GM21367 (cell line): ENCODE measurements around the gene SLC6A3.

Experiments
- ATAC-seq: cut with Tn5 transposase; IDR thresholded peaks from one replicate; pipeline ENCODE4 v1.9.1; 2021; ENCODE audit not compliant: unreplicated experiment

Gene SLC6A3

GRCh38 chr5:1445313-1445688, at the start of gene SLC6A3:
SLC6A3 (minus strand) TSS chr5:1445440; CDS start chr5:1443197, 2,243 bp downstream.
- ATAC-seq, result no peak

- ATAC-seq, result no peak
Measured at GRCh38 chr5:1493941-1494340, 48.7 kb upstream of the SLC6A3 start.

- no peak for ATAC-seq
Measured at GRCh38 chr5:1493413-1493812, 48.2 kb upstream of the SLC6A3 start.

GRCh38 chr5:1492757-1493156, 47.5 kb upstream of the SLC6A3 start:
- ATAC-seq, result no peak

- no peak for ATAC-seq
Measured at GRCh38 chr5:1490376-1490775, 45.1 kb upstream of the SLC6A3 start.

- ATAC-seq, result no peak
Measured at GRCh38 chr5:1489754-1490153, 44.5 kb upstream of the SLC6A3 start.

GRCh38 chr5:1488882-1489680, 43.8 kb upstream of the SLC6A3 start:
- ATAC-seq, result peak; percentile 45

GRCh38 chr5:1487079-1487764, 42.0 kb upstream of the SLC6A3 start:
- ATAC-seq, result no peak

- no peak for ATAC-seq
Measured at GRCh38 chr5:1486271-1486670, 41.0 kb upstream of the SLC6A3 start.

- no peak for ATAC-seq
Measured at GRCh38 chr5:1485579-1486118, 40.4 kb upstream of the SLC6A3 start.

GRCh38 chr5:1484730-1485578, 39.7 kb upstream of the SLC6A3 start:
- peak; percentile 43 for ATAC-seq

- no peak for ATAC-seq
Measured at GRCh38 chr5:1483856-1484729, 38.9 kb upstream of the SLC6A3 start.

- ATAC-seq, result no peak
Measured at GRCh38 chr5:1483064-1483463, 37.8 kb upstream of the SLC6A3 start.

GRCh38 chr5:1481959-1482331, 36.7 kb upstream of the SLC6A3 start:
- ATAC-seq, result no peak

- ATAC-seq, result no peak
Measured at GRCh38 chr5:1481266-1481958, 36.2 kb upstream of the SLC6A3 start.

GRCh38 chr5:1480806-1481205, 35.6 kb upstream of the SLC6A3 start:
- ATAC-seq, result no peak

GRCh38 chr5:1480217-1480616, 35.0 kb upstream of the SLC6A3 start:
- ATAC-seq, result no peak

- ATAC-seq, result no peak
Measured at GRCh38 chr5:1479581-1480188, 34.4 kb upstream of the SLC6A3 start.

- ATAC-seq, result no peak
Measured at GRCh38 chr5:1479066-1479465, 33.8 kb upstream of the SLC6A3 start.
